Measurements from ENCODE around the gene TMEM108.

The TMEM108 gene

DNA sequence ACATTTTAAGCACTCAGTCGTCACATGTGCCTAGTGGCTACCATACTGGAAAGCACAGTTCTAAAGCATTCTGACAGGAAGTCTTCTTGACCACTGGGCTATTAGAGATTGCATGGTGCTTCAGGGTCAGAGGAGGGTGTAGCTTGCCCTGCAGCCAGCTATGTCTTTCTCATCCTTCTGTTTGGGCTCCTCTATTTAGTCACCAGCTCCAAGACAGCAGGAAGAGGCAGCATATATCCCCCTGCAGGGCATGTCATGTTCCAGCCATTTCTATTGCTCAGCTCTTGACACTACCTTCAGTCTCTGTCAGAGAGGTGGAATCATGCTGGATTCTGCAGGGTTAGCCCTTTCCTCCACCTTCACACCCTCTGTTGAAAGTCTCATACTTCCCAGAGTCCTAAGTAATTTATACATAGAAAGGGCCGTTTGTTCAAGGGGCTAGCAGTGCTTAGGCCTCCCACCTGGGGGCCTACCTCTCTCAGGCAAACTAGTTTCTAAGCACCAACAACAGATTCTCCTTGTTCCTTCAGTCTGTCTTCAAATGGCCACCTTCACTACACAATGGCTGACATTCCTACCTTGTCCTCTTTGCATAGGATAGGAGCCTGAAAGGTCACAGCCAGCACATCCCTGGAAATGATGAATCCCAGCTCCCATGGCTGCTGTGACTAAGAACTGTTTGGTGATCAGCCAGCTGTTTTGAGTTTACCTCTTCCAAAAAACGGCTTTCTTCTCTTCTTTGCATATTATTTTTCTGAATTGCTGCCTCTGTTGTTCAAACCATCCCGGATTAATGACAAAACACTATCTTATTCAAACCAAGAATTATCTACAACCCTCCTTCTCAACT is 246.0 kb downstream of the TMEM108 start:
- DNase-seq, result no peak

DNA sequence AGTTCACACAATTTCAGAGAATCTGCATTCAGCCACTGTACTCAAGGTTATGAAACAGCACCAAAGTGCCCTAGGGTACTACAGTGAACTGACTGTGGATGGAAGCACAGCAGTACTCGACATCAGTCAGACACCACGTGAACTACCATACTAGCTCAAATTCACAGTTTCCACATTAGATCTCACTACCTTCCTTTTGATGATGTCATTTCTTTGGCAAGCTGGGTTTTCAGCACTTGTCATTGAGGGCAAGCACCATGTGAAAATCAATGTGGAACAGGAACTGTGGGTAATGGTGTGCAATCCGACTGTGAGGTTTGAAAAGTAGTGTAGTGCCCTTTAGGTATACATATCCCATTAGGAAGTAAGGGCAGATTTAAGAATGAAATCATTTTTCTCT is 251.1 kb downstream of the TMEM108 start:
- DNase-seq, result no peak

DNA sequence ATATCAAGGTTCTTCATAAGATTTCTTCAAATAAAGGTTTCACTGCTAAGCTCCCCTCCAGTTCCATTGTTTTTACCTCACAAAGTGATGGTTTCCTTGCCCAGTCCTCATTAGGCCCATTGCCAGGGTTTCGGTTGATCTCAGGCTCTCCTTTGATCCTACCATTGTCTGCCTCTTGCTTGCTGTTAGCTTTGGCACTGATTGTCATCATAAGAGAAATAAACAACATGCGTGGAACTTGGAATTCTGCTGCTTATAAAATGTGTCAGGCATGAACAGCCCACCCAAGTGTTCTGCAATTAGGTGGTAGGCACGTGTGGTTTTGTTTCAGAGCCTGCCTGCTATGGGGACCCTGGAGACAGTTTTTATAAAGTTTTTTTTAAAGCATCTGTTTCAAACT is 254.1 kb downstream of the TMEM108 start:
- no peak for DNase-seq

DNA sequence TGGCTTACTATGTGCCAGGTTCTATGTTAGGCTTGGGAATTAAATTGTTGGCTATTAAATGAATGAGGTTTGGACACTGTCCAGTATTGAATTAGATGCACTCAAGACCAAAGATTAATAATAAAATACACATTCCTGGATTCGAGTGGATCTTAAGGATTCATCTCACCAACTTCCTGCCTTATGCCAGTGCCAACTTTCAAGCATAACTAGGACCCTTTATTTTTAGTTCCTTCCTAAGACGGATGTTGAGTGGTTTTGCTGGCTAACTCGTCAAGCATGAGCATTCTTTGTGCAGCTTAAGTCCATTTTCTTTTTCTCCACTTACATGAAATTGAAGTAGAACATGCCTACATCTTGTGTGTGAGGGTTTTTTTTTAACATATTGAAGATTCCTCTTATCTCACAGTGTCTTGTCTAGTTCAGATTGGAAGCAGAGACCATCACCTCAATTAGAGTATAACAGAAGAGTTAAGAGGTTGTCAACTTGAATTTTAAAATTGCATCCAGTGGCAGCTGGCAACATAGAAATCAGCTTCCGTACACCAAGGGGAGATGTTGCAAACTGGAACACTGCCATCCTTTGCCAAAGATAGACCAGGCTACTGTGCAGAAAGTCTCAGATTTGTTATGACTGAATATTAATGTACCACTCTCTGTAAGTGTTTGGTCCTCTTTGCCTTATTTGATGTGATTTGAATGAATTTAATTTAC is 255.4 kb downstream of the TMEM108 start:
- DNase-seq, result peak; percentile 17

DNA sequence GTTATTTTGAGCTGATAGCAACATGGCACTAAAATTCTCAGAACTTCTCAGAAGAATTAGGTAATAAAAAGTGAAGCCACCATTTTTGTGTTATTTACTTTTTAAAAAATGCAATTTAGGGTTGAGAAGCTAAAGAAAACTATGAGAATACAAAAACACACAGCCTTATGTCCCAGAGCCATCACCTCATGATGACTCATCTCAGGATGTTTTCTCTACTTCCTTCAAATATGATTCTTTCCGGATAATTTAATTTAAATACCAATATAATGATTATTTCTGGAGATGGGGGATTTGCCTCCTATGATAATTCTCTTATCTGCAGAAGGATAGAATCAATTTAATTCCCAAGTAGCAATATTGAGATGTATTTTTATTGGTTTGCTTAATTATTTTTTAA is 256.1 kb downstream of the TMEM108 start:
- peak; percentile 21 for DNase-seq

DNA sequence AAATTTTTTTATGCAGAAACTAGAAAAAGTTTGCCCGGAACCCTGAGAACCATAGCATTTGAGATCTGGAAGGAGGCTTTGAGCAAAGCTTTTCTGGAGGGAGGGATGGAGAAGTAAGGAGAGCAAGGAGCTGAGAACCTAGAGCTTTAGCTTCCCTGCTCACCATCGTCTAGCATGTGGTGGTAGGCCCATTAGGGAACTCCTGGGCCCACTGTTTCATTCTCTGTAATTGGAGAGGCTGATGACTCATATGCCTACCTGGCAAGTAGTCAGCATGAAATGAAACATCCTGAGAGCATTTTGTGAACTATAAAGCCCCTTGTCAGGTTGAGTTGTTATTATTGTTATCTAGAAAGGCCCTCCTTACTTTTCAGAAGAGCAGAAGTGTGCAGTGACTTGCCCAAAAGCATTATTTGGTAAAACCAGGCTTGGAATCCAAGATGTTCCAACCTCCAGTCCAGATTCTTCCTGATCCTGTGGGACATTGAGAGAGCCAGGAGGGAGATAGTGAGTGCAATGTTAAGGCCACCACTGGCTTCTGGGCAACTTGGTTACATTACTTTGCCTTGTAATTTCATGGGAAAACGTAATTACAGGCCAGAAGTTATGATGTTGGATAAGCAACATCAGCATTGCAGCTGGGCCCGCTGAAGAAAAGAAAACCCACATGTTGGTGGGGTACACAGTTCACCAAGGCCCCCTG is 257.2 kb downstream of the TMEM108 start:
- DNase-seq, result peak; percentile 67

DNA sequence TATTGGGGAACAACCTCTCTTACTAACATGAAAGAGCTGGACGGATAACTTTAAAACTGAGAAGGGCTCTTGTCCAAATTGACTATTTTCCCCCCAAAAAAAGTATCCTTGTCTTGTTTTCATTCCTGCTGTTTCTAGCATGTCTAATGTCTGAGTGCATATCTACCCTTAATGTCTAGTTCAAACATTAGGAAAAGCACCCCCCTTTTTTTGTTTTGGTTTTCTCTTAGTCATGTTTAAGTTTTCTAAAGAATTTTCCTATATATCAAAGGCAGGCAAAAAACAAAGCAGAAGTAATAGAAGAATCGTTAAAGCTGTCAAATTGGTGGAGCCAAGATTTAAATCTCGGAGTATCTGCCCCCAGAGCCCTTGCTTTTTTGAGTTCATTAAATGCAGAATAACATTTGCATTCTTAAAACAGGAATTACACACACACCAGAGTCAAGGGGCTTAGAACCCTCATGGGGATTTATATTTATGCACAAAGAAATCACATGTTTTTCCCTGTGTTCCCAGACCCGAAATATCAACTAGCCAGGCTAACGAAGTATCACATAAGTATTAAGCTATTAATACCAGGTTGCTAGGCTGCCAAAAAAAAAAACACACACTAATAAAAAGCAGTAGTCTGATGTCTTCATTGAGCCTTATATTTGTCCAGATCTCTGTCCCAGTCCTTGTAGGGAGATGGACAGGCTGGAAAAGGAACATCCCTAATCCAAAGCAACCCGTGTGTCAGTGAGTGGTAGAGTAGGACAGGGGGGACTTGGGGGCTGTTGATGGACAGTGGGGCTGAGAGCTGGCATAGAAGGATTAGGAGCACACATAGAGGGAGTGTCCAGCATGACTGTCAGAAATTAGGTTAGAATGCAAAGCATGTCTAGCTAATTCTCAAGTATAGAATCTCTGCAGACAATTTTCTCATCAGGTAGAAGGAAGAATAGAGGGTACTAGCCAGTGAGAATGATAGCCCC is 258.0 kb downstream of the TMEM108 start:
- peak; percentile 37 for DNase-seq

DNA sequence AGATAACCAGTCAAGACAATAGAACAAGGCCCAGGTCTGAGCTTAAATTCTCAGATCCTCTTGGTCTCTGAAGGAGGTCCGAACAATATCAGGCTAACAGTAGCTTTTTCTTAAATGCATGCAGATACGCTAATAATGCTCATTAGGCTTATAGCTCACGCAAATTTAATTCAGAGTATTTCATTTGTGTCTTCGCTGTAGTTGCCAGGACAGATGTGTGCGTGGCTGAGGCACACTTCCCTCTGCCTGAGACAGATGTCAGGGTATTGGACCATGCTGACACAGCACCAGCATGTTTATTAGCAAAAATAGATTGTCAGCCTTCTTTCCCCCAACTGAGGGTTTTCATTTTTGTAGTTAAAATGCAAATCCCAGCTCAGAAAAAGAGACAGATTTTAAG is 258.8 kb downstream of the TMEM108 start:
- no peak for DNase-seq

DNA sequence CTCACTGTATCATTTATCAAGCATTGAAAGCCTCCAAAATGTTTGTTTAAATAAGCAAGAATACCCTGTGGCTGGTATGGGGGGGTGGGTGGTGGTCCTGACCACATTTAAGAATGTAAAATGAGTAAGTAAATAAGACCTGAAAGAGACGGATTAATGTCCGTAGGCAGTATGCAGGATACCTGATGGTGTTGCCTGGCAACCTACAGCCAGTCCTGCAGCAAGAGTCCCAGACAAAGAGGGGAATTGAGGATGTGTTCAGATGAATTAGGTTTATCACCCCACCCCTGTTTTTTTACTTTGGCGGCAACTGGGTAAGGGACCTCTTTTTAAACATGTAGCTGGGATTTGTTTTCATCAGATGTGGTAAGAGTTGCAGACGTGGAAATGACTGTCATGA is 261.9 kb downstream of the TMEM108 start:
- no peak for DNase-seq

DNA sequence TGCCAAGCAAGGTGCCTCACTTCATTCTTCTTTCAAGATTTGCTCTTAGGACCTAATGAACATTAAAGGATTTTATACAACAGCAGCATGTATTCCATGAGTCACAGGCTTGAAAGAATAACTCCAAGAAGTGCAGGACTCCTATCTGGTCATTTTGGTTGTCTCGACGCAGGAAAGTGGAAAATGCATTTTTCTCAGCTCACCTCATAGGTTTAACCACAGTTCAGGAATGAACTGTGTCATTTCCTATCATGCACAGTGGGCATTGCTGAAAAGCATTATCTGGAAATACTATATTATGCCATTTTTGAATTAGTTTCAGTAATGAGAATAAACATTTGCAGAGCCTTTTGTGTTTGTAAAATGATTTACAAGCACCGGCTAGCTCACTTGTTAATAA is 263.0 kb downstream of the TMEM108 start:
- peak; percentile 88 for DNase-seq

DNA sequence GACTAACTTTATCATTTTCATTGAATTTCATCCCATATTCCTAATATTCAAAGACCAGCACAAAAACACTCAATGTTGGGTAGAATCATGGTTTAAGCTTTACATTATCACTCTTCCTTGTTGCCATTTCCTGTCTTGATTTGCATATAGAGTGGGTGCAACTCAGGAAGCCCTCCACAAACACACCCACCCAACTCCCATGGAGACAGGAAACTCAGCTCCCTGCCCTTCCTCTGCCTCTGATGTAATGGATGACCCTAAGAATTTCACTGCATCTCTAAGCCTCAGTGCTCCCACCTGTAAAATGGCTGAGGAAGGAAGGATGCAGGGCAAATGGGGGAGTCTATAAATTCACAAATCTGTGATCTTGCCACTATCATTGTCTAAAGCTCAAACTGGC is 263.5 kb downstream of the TMEM108 start:
- no peak for DNase-seq

DNA sequence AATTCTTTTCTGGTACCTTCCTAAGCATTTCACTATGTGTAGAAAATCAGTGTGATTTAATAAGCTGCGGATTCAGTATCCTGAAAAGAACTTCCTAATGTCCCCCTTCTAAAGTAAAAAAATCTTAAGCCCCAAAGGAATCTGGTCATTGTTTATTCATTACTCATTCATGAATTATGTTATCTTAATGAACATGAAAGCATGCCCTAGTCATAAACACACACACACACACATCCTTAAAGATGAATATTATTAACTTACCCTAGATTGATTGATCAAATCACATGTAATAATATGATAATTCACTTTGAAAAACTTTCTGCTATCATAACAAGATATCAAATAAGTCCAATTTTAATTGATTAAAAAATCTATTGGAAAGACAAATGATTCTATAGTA is 265.2 kb downstream of the TMEM108 start:
- no peak for DNase-seq

DNA sequence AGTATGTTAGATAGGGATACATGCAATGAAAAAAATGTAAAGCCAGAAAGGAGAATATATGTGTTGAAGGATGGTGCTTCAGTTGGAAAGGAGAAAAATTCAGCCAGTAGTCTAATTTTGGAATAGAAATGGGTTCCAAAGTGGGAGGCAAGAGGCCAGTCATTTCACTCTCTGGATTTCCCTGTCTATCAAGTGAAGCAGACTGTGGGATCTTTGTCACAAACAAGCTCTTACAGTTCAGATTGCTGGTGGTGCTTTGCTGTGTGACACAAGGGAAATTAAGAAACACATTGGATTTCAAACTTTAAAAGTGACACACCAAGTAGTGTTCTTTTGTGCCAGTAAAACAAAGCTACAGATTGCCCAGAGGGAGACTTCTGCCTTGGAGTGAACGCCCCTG is 279.7 kb downstream of the TMEM108 start:
- no peak for DNase-seq

DNA sequence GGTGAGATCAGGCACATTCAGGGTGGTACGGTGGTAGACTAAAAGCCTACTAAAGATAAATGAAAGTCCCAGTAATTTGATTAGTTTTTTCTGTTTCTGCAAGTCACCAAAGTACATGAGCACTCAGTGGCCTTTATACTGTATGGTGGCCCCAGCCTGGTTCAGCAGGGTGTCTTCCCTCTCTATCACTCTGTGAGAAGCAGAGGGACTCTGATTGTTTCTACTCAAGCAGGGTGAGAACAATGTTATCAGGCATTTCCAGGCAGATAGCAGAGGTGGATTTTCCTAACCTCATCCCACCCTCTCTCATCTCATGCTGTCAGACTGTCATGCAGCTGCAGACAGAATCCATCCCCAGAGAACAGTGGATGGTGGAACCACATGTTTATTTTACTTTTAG is 290.2 kb downstream of the TMEM108 start:
- DNase-seq, result no peak

DNA sequence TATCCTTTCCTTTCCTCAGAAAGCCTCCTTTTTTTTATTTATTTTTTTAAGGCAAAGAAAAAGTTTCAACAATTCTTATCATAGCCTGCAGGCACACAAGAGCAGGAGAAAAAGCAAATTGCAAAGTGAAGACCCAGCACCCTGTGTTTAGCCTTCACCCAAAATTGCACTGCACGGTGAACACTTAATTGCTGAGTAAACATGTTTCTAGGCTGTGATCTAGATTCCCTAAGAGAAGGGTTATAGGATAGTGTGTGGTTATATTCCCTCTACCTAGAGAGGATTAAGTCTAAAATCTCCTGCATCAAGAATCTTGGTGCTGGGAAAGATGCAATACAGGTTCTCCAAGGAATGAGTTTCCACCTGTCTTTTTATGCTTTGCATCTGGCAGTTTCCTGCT is 291.4 kb downstream of the TMEM108 start:
- no peak for DNase-seq

DNA sequence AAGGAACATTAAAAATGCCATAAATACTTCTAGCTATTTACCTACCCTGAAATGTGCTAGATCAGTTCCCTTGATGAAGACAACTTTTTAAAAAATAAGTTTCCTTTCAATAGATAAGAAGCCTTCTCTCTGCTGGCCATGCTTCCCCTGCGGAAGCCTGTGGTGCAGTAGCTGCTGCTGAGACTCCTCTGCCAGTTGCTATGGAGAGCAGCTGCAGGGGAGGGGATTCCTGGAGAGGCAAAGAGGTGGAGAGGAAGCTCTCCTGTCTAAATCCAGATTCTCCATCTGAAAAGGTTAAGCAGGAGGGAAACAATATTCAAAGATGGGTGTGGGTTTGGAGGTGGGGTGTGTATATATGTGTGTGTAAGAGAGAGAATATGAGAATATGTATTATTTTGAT is 291.9 kb downstream of the TMEM108 start:
- DNase-seq, result no peak

DNA sequence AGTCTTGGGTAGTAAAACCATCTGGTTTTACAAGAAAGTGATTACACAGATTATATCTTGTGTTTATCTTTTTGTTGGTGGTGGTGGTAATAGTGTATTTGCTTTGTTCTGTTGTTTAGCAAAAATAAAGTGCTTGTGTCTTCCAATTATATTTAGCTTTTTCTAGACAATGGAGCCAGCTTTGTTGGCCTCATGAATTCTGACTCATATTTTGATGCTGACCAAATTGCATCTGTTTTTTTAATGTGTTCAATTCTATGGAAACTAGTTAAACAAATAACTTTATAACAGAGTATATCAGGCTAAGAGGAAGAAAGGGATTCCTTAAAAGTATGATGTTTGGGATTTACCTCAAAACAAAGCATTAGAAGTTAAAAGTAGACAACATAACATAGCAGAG is 292.3 kb downstream of the TMEM108 start:
- DNase-seq, result no peak

DNA sequence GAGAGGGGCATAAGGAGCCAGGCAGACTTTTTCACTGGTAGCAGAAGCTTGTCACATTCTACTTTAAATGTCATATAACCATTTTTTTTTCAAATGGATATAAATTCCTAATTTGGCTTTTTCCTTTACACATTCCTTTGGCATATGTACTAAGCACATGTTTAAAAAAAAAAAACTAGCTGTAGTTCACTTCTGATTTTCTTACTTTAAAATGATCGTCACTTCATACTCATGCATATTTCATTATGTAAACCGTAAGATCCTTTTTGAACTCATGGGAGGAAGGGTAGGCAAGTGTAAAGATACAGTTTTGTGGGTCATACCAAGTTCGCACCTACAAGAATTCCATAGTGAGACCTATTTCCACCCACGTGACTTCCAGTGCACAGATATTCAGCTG is 316.5 kb downstream of the TMEM108 start:
- no peak for DNase-seq

DNA sequence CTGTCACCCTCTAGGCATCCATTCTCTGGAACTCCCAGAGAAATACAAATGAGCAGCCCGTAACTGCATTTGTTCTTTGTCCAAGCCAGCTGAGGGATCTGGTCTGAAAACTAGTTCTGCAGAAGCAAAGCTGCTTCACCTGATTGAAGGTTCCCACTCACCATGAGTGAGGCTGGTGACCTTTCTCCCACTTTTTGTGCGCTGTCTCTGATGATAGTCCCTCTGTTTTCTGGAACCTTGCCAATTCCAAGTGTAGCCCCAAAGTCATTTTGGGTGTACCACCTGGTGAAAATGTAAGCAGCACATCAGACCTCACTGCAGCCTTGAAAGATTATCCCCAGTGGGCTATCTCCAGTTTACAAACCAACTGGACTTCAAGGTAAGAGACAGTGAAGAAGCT is 322.3 kb downstream of the TMEM108 start:
- no peak for DNase-seq

DNA sequence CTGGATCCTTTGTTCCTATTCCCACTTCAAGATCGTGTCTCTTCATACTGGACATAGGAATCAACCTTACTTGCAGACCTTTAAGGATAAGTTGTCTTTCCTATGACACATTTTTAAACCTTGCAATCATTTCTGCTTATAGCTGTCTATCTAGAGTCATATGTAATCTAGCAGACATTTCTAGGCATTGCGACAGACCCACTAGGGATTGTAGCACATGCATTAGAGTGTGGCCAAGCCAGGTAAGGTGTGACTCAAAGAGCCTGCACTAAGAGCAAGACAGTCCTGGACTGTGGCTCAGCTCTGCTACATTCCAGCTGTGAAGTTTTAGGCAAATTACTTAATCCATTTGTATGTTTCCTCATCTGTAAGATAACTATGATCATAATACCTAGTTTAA is 322.8 kb downstream of the TMEM108 start:
- no peak for DNase-seq

DNA sequence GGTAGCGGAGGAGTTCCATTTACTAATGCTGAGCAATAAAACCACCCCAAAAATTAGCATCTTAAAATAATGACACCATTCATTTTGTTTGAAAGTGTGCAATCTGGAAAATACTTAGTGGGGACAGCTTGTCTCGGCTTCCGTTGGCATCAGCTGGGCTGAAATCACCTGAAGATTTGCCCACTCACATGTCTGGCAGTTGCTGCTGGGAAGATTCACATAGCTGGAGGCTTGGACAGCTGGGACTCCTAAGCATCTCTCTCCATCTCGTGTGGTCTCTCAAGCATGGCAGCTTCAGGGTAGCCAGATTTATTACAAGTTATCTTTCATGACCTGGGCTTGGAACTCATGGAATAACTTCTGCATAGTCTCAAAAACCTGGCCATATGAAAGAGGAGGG is 323.2 kb downstream of the TMEM108 start:
- no peak for DNase-seq

DNA sequence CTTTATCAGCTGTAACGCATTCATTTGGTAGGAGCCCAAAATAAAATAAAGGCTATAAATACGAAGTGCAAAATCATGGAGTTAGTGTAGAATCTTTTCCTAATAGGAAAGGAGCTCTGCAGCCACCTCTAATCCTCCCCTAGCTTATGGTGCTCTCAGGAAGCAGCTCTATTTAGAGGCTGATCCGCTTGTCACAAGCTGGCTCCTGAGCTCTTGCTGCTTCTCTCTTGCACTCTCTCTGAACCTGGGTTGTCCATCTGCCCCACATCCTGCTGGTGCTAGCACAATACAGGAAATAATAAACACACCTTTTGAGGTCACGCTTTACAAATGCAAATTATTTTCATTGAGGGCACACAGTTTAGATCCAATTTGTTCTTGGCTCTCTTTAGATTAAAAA is 324.3 kb downstream of the TMEM108 start:
- no peak for DNase-seq

DNA sequence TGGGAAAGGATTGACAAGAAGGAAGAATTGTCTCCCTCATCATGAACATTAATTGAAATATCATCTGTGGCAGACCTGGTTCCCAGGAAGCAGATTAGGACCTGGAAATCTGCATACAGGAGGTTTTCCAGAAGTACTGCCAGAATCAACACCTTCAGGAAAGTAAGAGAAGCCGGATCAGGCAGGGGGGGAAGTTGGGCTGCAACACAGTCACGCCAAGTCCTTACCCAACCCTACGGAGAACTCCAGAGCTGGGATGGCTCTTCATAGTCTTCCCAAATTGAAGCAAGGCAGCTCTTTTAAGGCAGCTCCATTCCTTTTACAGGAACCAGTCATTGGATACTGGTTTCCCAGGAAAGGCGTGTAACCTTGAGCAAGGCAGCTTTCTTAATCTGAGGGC is 326.5 kb downstream of the TMEM108 start:
- no peak for DNase-seq

Data from fibroblast of upper back skin (primary cell).